Renal cortex interstitium (tissue), 11 donors: Measurements from ENCODE around the gene RFT1. TPM values are rescaled to one million over a fixed set of nuclear protein-coding genes. Genes with fewer than 3 reads are reported as not detected.

Source experiments
- DNase-seq, 11 donors: peaks; one replicate each; pipeline ENCODE4 v3.0.0-alpha.2; 2013; ENCODE audit warnings: low read depth in 9 of 11, low spot score in 4 of 11; ENCODE audit errors: extremely low read depth in 1 of 11
- polyA plus RNA-seq, 3 donors: library from polyadenylated mRNA; unstranded; fragments of 120-200 nt; gene quantifications; one replicate each; pipeline ENCODE4 v1.2.1, GENCODE V29; 2013; ENCODE audit not compliant: insufficient read length in 3 of 3

RFT1 gene
- polyA plus RNA-seq, 3 donors: 23.2 to 26.7 (median 26.1) TPM

GRCh38 chr3:53168175-53168923 lies 38.1 kb upstream of the RFT1 start:
- DNase-seq: no peak

- no peak for DNase-seq
These were observed 37.4 kb upstream of the RFT1 start for GRCh38 chr3:53167418-53168174.

GRCh38 chr3:53166781-53167291 lies 36.6 kb upstream of the RFT1 start:
- DNase-seq: no peak

- no peak for DNase-seq
These were observed 36.0 kb upstream of the RFT1 start for GRCh38 chr3:53166206-53166605.

- DNase-seq: no peak
These were observed 34.7 kb upstream of the RFT1 start for GRCh38 chr3:53164911-53165310.

GRCh38 chr3:53163444-53164387 lies 33.5 kb upstream of the RFT1 start:
- DNase-seq: no peak

- no peak for DNase-seq
These were observed 32.6 kb upstream of the RFT1 start for GRCh38 chr3:53162672-53163443.

- no peak for DNase-seq
These were observed 31.8 kb upstream of the RFT1 start for GRCh38 chr3:53161820-53162671.

- DNase-seq: no peak
These were observed 31.2 kb upstream of the RFT1 start for GRCh38 chr3:53161450-53161819.

GRCh38 chr3:53160660-53161449 lies 30.6 kb upstream of the RFT1 start, which contains the start of gene PRKCD:
Gene PRKCD, plus strand, starts transcription at chr3:53161209. Its CDS starts 17,214 bp downstream, at chr3:53178423.
- DNase-seq: peak in 2 of 11 donors; percentile 22 to 62

- DNase-seq: no peak
These were observed 29.9 kb upstream of the RFT1 start for GRCh38 chr3:53160061-53160659.

GRCh38 chr3:53159156-53160060 lies 29.2 kb upstream of the RFT1 start:
- DNase-seq: no peak

GRCh38 chr3:53158765-53159155 lies 28.5 kb upstream of the RFT1 start:
- DNase-seq: no peak

GRCh38 chr3:53157974-53158580 lies 27.8 kb upstream of the RFT1 start:
- DNase-seq: no peak

GRCh38 chr3:53156368-53156834 lies 26.2 kb upstream of the RFT1 start:
- DNase-seq: no peak
